ENCODE measurements around the gene EPN1. TPM values are rescaled to one million over a fixed set of nuclear protein-coding genes. Genes with fewer than 3 reads are reported as not detected.

EPN1 gene
- total RNA-seq, 1 donor from 2014 or later, result 213 TPM

GRCh38 chr19:55687281-55688201 is 12.5 kb downstream of the EPN1 start:
- intact Hi-C loops (cut with DNase I), result no loop called here
- ATAC-seq (no peak), DNase-seq (ENCODE audit: missing footprints) (peak; percentile 43)

GRCh38 chr19:55688422-55689218 is 13.6 kb downstream of the EPN1 start:
- intact Hi-C loops (cut with DNase I), result no loop called here
- DNase-seq (ENCODE audit: missing footprints) (peak; percentile 62), ATAC-seq (no peak)

- intact Hi-C loops (cut with DNase I), result no loop called here
- ATAC-seq, result no peak
These were observed 14.5 kb downstream of the EPN1 start for GRCh38 chr19:55689411-55690108.

GRCh38 chr19:55690109-55690768 is 15.2 kb downstream of the EPN1 start:
- ATAC-seq, result no peak
- intact Hi-C loops (cut with DNase I), result no loop called here
- no peak for DNase-seq (ENCODE audit: missing footprints)

More at GRCh38 chr19:55689411-55690108, 14.5 kb downstream of the EPN1 start:
- no peak for DNase-seq (ENCODE audit: missing footprints)

- intact Hi-C loops (cut with DNase I), result no loop called here
- DNase-seq (ENCODE audit: missing footprints) (no peak), ATAC-seq (no peak)
These were observed 15.9 kb downstream of the EPN1 start for GRCh38 chr19:55690769-55691545.

- no peak for ATAC-seq
- no peak for DNase-seq (ENCODE audit: missing footprints)
- intact Hi-C loops (cut with DNase I), result no loop called here
These were observed 16.8 kb downstream of the EPN1 start for GRCh38 chr19:55691561-55692481.

GRCh38 chr19:55692681-55693081 is 17.7 kb downstream of the EPN1 start:
- DNase-seq (ENCODE audit: missing footprints) (no peak), ATAC-seq (no peak)
- intact Hi-C loops (cut with DNase I), result no loop called here

GRCh38 chr19:55693336-55693974 is 18.4 kb downstream of the EPN1 start:
- ATAC-seq (no peak), DNase-seq (ENCODE audit: missing footprints) (no peak)
- intact Hi-C loops (cut with DNase I), result no loop called here

- DNase-seq (ENCODE audit: missing footprints), result no peak
- ATAC-seq, result no peak
- intact Hi-C loops (cut with DNase I), result no loop called here
These were observed 19.2 kb downstream of the EPN1 start for GRCh38 chr19:55694241-55694655.

- no peak for ATAC-seq
- intact Hi-C loops (cut with DNase I), result no loop called here
These were observed 19.8 kb downstream of the EPN1 start for GRCh38 chr19:55694656-55695491.

GRCh38 chr19:55695511-55696290 is 20.7 kb downstream of the EPN1 start:
- DNase-seq (ENCODE audit: missing footprints) (no peak), ATAC-seq (no peak)
- intact Hi-C loops (cut with DNase I), result no loop called here

More at GRCh38 chr19:55694656-55695491, 19.8 kb downstream of the EPN1 start:
- DNase-seq (ENCODE audit: missing footprints), result no peak

GRCh38 chr19:55696301-55697068 is 21.5 kb downstream of the EPN1 start:
- intact Hi-C loops (cut with DNase I), result no loop called here
- DNase-seq (ENCODE audit: missing footprints), result no peak
- no peak for ATAC-seq

GRCh38 chr19:55697069-55697440 is 22.0 kb downstream of the EPN1 start:
- ATAC-seq, result no peak
- intact Hi-C loops (cut with DNase I), result no loop called here
- no peak for DNase-seq (ENCODE audit: missing footprints)

- ATAC-seq (no peak), DNase-seq (ENCODE audit: missing footprints) (no peak)
- intact Hi-C loops (cut with DNase I), result no loop called here
These were observed 22.7 kb downstream of the EPN1 start for GRCh38 chr19:55697698-55698097.

Measured in Right ventricle myocardium inferior (tissue), 1 donor.